ENCODE measurements around the gene PDHB.

PDHB gene

GRCh38 chr3:58433400-58434167 lies at the start of gene PDHB:
TSS of gene PDHB (minus strand) at chr3:58433832. CDS start at chr3:58433809, 23 bp downstream.
- in situ Hi-C loops (cut with MboI; ENCODE audit: low sequenced_read_pairs) = no loop called here

- in situ Hi-C loops (cut with MboI; ENCODE audit: low sequenced_read_pairs) = no loop called here
These were observed 49.4 kb upstream of the PDHB start for GRCh38 chr3:58482917-58483636.

- in situ Hi-C loops (cut with MboI; ENCODE audit: low sequenced_read_pairs) = no loop called here
These were observed 46.7 kb upstream of the PDHB start for GRCh38 chr3:58480309-58480708.

GRCh38 chr3:58478781-58479180 lies 45.1 kb upstream of the PDHB start:
- in situ Hi-C loops (cut with MboI; ENCODE audit: low sequenced_read_pairs) = no loop called here

- in situ Hi-C loops (cut with MboI; ENCODE audit: low sequenced_read_pairs) = no loop called here
These were observed 41.4 kb upstream of the PDHB start for GRCh38 chr3:58474967-58475578.

GRCh38 chr3:58474348-58474911 lies 40.8 kb upstream of the PDHB start:
- in situ Hi-C loops (cut with MboI; ENCODE audit: low sequenced_read_pairs) = no loop called here

GRCh38 chr3:58473275-58473674 lies 39.6 kb upstream of the PDHB start:
- in situ Hi-C loops (cut with MboI; ENCODE audit: low sequenced_read_pairs) = no loop called here

GRCh38 chr3:58471025-58471887 lies 37.6 kb upstream of the PDHB start:
- in situ Hi-C loops (cut with MboI; ENCODE audit: low sequenced_read_pairs) = no loop called here

- in situ Hi-C loops (cut with MboI; ENCODE audit: low sequenced_read_pairs) = no loop called here
These were observed 36.9 kb upstream of the PDHB start for GRCh38 chr3:58470363-58471024.

- in situ Hi-C loops (cut with MboI; ENCODE audit: low sequenced_read_pairs) = no loop called here
These were observed 35.5 kb upstream of the PDHB start for GRCh38 chr3:58469096-58469495.

GRCh38 chr3:58466899-58467563 lies 33.4 kb upstream of the PDHB start:
- in situ Hi-C loops (cut with MboI; ENCODE audit: low sequenced_read_pairs) = no loop called here

- in situ Hi-C loops (cut with MboI; ENCODE audit: low sequenced_read_pairs) = no loop called here
These were observed 31.2 kb upstream of the PDHB start for GRCh38 chr3:58464866-58465265.

- in situ Hi-C loops (cut with MboI; ENCODE audit: low sequenced_read_pairs) = no loop called here
These were observed 30.3 kb upstream of the PDHB start for GRCh38 chr3:58463942-58464271.

- in situ Hi-C loops (cut with MboI; ENCODE audit: low sequenced_read_pairs) = no loop called here
These were observed 29.7 kb upstream of the PDHB start for GRCh38 chr3:58463181-58463941.

- in situ Hi-C loops (cut with MboI; ENCODE audit: low sequenced_read_pairs) = no loop called here
These were observed 29.2 kb upstream of the PDHB start for GRCh38 chr3:58462829-58463180.

GRCh38 chr3:58459160-58459559 lies 25.5 kb upstream of the PDHB start:
- in situ Hi-C loops (cut with MboI; ENCODE audit: low sequenced_read_pairs) = no loop called here

- in situ Hi-C loops (cut with MboI; ENCODE audit: low sequenced_read_pairs) = no loop called here
These were observed 18.5 kb upstream of the PDHB start for GRCh38 chr3:58452176-58452575.

GRCh38 chr3:58441514-58442450 lies 8.2 kb upstream of the PDHB start:
- in situ Hi-C loops (cut with MboI; ENCODE audit: low sequenced_read_pairs) = no loop called here

Measured in HL-60/S4 treated with retinoic acid at 250 ng/mL for 4 days and 3 days (cell line).